ENCODE results near the gene ANKRD55. TPM values are rescaled to one million over a fixed set of nuclear protein-coding genes. Genes with fewer than 3 reads are reported as not detected.

Gene ANKRD55
- total RNA-seq, 1 experiment from 2014 or later: not detected

DNA sequence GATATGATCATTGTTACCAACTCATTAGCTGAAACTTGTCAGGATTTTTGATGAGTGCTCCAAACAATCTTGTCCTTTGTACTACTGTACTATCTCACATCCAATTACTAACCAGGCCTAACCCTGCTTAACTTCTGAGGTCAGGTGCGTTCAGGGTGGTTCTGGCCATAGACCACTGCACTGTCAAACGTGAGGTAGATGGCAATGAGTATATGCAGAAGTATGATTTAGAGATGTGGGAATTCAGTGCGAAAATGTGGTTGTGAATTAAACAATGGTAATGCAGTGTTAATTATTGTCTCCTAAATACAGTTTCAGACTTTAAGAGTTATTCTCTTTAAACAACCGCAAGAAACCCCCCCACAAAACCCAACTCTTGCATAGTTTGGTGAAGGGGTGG lies 86.5 kb downstream of the ANKRD55 start:
- Histone ChIP-seq H2AFZ (no peak overlapping the region), H3K27ac (no peak overlapping the region), H3K4me2 (no peak overlapping the region), H3K9me3 (ENCODE audit: insufficient read depth, low read depth) (no peaks in the 10 kb centered on the region), H3K36me3 (ENCODE audit: low read depth) (no peaks in the 10 kb centered on the region), H3K4me1 (replicated peaks; ENCODE audit: insufficient read depth) (peaks cover 44% of the 10 kb centered on the region), H3K9me2 (ENCODE audit: insufficient read depth) (no peaks in the 10 kb centered on the region), H3K4me3 (no peak overlapping the region), H3K79me2 (ENCODE audit: low read depth) (no peaks in the 10 kb centered on the region), H3K27me3 (ENCODE audit: insufficient read depth, low read depth) (no peaks in the 10 kb centered on the region), H4K20me1 (ENCODE audit: insufficient read depth) (no peaks in the 10 kb centered on the region), H3F3A (ENCODE audit: insufficient read depth, low read depth) (peaks cover 30% of the 10 kb centered on the region)
- no TSS peak for BruUV-seq (replicated peaks)
- intact Hi-C loops (cut with micrococcal nuclease; ENCODE audit: unreplicated experiment): no loop called here
- CTCF ChIA-PET: no interaction called here
- POLR2A ChIA-PET (ENCODE audit: unreplicated experiment): no interaction called here
- DNase-seq: no peak
- TF ChIP-seq, protein P1, sequence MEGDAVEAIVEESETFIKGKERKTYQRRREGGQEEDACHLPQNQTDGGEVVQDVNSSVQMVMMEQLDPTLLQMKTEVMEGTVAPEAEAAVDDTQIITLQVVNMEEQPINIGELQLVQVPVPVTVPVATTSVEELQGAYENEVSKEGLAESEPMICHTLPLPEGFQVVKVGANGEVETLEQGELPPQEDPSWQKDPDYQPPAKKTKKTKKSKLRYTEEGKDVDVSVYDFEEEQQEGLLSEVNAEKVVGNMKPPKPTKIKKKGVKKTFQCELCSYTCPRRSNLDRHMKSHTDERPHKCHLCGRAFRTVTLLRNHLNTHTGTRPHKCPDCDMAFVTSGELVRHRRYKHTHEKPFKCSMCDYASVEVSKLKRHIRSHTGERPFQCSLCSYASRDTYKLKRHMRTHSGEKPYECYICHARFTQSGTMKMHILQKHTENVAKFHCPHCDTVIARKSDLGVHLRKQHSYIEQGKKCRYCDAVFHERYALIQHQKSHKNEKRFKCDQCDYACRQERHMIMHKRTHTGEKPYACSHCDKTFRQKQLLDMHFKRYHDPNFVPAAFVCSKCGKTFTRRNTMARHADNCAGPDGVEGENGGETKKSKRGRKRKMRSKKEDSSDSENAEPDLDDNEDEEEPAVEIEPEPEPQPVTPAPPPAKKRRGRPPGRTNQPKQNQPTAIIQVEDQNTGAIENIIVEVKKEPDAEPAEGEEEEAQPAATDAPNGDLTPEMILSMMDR (conservative IDR thresholded peaks at IDR 0.05): no peak
- no peak for TF ChIP-seq EZH2 (IDR thresholded peaks at IDR 0.05; ENCODE audit: low read depth)

DNA sequence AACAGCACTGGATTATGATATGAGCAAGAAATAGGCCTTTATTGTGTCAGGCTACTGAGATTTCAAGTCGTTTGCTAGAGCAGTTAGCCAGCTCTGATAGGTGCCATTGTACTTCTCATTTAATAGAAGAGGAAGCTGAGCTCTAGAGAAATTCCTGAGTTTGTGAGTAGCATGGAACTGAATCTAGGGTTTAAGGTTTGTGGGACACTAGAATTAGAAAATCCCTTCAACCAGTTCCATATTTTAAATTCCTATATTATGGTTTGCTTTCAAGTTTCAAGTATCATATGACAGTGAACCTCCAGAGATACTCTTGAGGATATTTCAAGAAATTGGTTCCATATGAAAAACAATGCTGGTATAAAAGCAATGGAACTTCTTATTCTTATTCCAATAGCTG lies 87.6 kb downstream of the ANKRD55 start:
- no TSS peak for BruUV-seq (replicated peaks)
- H3K27ac ChIP-seq: peak overlapping the region; percentile 66
- CTCF ChIA-PET: no interaction called here

DNA sequence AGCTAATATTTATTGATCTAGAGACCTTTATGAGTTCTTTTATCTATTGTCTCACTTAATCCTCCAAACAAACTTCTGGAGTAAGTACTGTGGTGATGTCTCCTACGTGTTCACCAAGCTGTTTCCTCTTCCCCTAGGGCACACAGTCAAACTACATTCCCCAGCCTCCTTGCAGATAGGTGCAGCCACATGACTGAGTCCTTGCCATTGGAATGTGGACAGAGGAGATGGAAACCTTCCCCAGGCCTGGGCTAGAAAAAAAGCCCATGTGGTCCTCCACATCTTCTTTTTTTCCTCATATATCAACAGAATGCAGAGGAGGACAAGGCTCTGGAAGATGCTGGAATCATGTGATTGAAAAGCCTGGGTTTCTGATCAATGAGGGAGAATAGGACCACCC lies 88.0 kb downstream of the ANKRD55 start:
- Histone ChIP-seq H3K27me3 (ENCODE audit: insufficient read depth, low read depth) (no peaks in the 10 kb centered on the region), H3K36me3 (ENCODE audit: low read depth) (no peaks in the 10 kb centered on the region), H3K79me2 (ENCODE audit: low read depth) (no peaks in the 10 kb centered on the region), H3K9me3 (ENCODE audit: insufficient read depth, low read depth) (no peaks in the 10 kb centered on the region), H3K4me2 (peak overlapping the region; percentile 56), H3K27ac (peak overlapping the region; percentile 66), H3K4me3 (no peak overlapping the region), H3K4me1 (replicated peaks; ENCODE audit: insufficient read depth) (peaks cover 47% of the 10 kb centered on the region), H4K20me1 (ENCODE audit: insufficient read depth) (no peaks in the 10 kb centered on the region), H3F3A (ENCODE audit: insufficient read depth, low read depth) (peaks cover 30% of the 10 kb centered on the region), H3K9me2 (ENCODE audit: insufficient read depth) (no peaks in the 10 kb centered on the region), H2AFZ (no peak overlapping the region)
- TF ChIP-seq EZH2 (IDR thresholded peaks at IDR 0.05; ENCODE audit: low read depth): no peak
- TF ChIP-seq, protein P1 (conservative IDR thresholded peaks at IDR 0.05): no peak
- no TSS peak for BruUV-seq (replicated peaks)
- ChIA-PET CTCF (no interaction called here), POLR2A (ENCODE audit: unreplicated experiment) (interaction anchor here (0.6 to 0.7 kb wide), 2 partner anchors 44 to 48 kb away, joined by 4 to 5 read pairs; no protein-coding TSS in a partner anchor)
- intact Hi-C loops (cut with micrococcal nuclease; ENCODE audit: unreplicated experiment): no loop called here
- DNase-seq: peak; percentile 68 to 95

More for the DNA sequence above, 87.6 kb downstream of the ANKRD55 start:
- DNase-seq: no peak
- no peaks in the 10 kb centered on the region for H3K9me2 ChIP-seq (ENCODE audit: insufficient read depth)
- POLR2A ChIA-PET (ENCODE audit: unreplicated experiment): interaction anchor here (0.6 kb wide), 1 partner anchor 45 kb away, joined by 4 read pairs; no protein-coding TSS in a partner anchor
- H3K4me1 ChIP-seq (replicated peaks; ENCODE audit: insufficient read depth): peaks cover 47% of the 10 kb centered on the region
- H3K36me3 ChIP-seq (ENCODE audit: low read depth): no peaks in the 10 kb centered on the region
- H3K27me3 ChIP-seq (ENCODE audit: insufficient read depth, low read depth): no peaks in the 10 kb centered on the region
- H3K4me2 ChIP-seq: peak overlapping the region; percentile 56
- intact Hi-C loops (cut with micrococcal nuclease; ENCODE audit: unreplicated experiment): no loop called here
- H4K20me1 ChIP-seq (ENCODE audit: insufficient read depth): no peaks in the 10 kb centered on the region
- peaks cover 30% of the 10 kb centered on the region for H3F3A ChIP-seq (ENCODE audit: insufficient read depth, low read depth)
- H3K79me2 ChIP-seq (ENCODE audit: low read depth): no peaks in the 10 kb centered on the region
- H2AFZ ChIP-seq: no peak overlapping the region
- TF ChIP-seq, protein P1 (conservative IDR thresholded peaks at IDR 0.05): no peak
- TF ChIP-seq EZH2 (IDR thresholded peaks at IDR 0.05; ENCODE audit: low read depth): no peak
- no peak overlapping the region for H3K4me3 ChIP-seq
- no peaks in the 10 kb centered on the region for H3K9me3 ChIP-seq (ENCODE audit: insufficient read depth, low read depth)

All from PC-9 (cell line).